Lower lobe of right lung (tissue), 2 donors: ENCODE data around the gene RRM1. TPM values are rescaled to one million over a fixed set of nuclear protein-coding genes. Genes with fewer than 3 reads are reported as not detected.

Experiments
- ATAC-seq, 2 donors: fragments of 200-7000 bp; cut with Tn5 transposase; one replicate each; pipeline ENCODE4 v1.9.1; 2020 to 2022; ENCODE audit warnings: mild to moderate bottlenecking in 2 of 2, moderate library complexity in 2 of 2
- DNase-seq: peaks from one replicate; pipeline ENCODE4 v3.0.0-alpha.2; 2020
- H3K27ac ChIP-seq: fragments of 200-600 bp; one replicate; pipeline ENCODE4 v1.8.0; 2022
- H3K27me3 ChIP-seq: fragments of 200-600 bp; one replicate; pipeline ENCODE4 v1.8.0; 2022; ENCODE audit warnings: low read depth
- H3K36me3 ChIP-seq: fragments of 200-600 bp; one replicate; pipeline ENCODE4 v1.8.0; 2022; ENCODE audit warnings: mild to moderate bottlenecking
- H3K4me1 ChIP-seq: fragments of 200-600 bp; one replicate; pipeline ENCODE4 v1.8.0; 2022
- H3K4me3 ChIP-seq: fragments of 200-600 bp; one replicate; pipeline ENCODE4 v1.8.0; 2022; ENCODE audit warnings: mild to moderate bottlenecking
- H3K9me3 ChIP-seq: fragments of 200-600 bp; one replicate; pipeline ENCODE4 v1.8.0; 2022
- CTCF ChIP-seq: fragments of 200-600 bp; IDR thresholded peaks from one replicate; pipeline ENCODE4 v1.8.0; 2022; ENCODE audit warnings: antibody characterized with exemption, mild to moderate bottlenecking
- intact Hi-C: fragments of 100-400 bp; cut with DNase I; formaldehyde crosslinking; loops from one replicate; pipeline ENCODE4 v1.11.0; 2022
- total RNA-seq: library from RNA; stranded (reverse); fragmentation: NEBNext Ultra II Directional; extraction: Animal tissue kit (Norgen Biotek cat#: 25700); gene quantifications from one replicate; pipeline ENCODE4 v1.2.1, GENCODE V29; 2021
- donor health status: DM: no; HTN: yes; CAD: no; lungs with severe emphysema.

RRM1 gene
- total RNA-seq, 1 donor from 2014 or later, result 23.7 TPM

GRCh38 chr11:4102711-4103110, 8.1 kb downstream of the RRM1 start:
- DNase-seq, result no peak
- no peak for TF ChIP-seq CTCF
- no peak overlapping the region for H3K27ac ChIP-seq
- H3K27me3 ChIP-seq, result no peaks in the 10 kb centered on the region
- ATAC-seq, result no peak
- intact Hi-C loops, result no loop called here
- peaks cover 56% of the 10 kb centered on the region for H3K36me3 ChIP-seq
- H3K4me3 ChIP-seq, result no peak overlapping the region
- H3K4me1 ChIP-seq, result no peaks in the 10 kb centered on the region
- H3K9me3 ChIP-seq, result no peaks in the 10 kb centered on the region

GRCh38 chr11:4103269-4103668, 8.7 kb downstream of the RRM1 start:
- no peak for ATAC-seq
- H3K36me3 ChIP-seq, result peaks cover 61% of the 10 kb centered on the region

GRCh38 chr11:4105916-4106315, 11.3 kb downstream of the RRM1 start:
- H3K36me3 ChIP-seq, result peaks cover 88% of the 10 kb centered on the region
- DNase-seq, result no peak
- no peaks in the 10 kb centered on the region for H3K4me1 ChIP-seq
- intact Hi-C loops, result no loop called here
- H3K27me3 ChIP-seq, result no peaks in the 10 kb centered on the region
- H3K4me3 ChIP-seq, result no peak overlapping the region
- H3K27ac ChIP-seq, result no peak overlapping the region
- no peaks in the 10 kb centered on the region for H3K9me3 ChIP-seq
- ATAC-seq, result no peak
- TF ChIP-seq CTCF, result no peak

More at GRCh38 chr11:4103269-4103668, 8.7 kb downstream of the RRM1 start:
- intact Hi-C loops, result no loop called here
- no peaks in the 10 kb centered on the region for H3K4me1 ChIP-seq
- TF ChIP-seq CTCF, result no peak
- H3K27me3 ChIP-seq, result no peaks in the 10 kb centered on the region
- H3K9me3 ChIP-seq, result no peaks in the 10 kb centered on the region
- DNase-seq, result no peak
- H3K4me3 ChIP-seq, result no peak overlapping the region
- no peak overlapping the region for H3K27ac ChIP-seq

- intact Hi-C loops, result no loop called here
- H3K36me3 ChIP-seq, result peaks cover 92% of the 10 kb centered on the region
- H3K27me3 ChIP-seq, result no peaks in the 10 kb centered on the region
- DNase-seq (no peak), ATAC-seq (no peak)
- no peak for TF ChIP-seq CTCF
- H3K27ac ChIP-seq, result no peak overlapping the region
- no peaks in the 10 kb centered on the region for H3K4me1 ChIP-seq
- no peaks in the 10 kb centered on the region for H3K9me3 ChIP-seq
- no peak overlapping the region for H3K4me3 ChIP-seq
These were observed 17.2 kb downstream of the RRM1 start for GRCh38 chr11:4111834-4112233.

- Histone ChIP-seq H3K36me3 (peaks cover 87% of the 10 kb centered on the region), H3K4me3 (no peak overlapping the region), H3K27ac (no peak overlapping the region), H3K4me1 (no peaks in the 10 kb centered on the region), H3K9me3 (no peaks in the 10 kb centered on the region), H3K27me3 (no peaks in the 10 kb centered on the region)
- intact Hi-C loops, result no loop called here
- no peak for DNase-seq
- TF ChIP-seq CTCF, result no peak
- no peak for ATAC-seq
These were observed 20.5 kb downstream of the RRM1 start for GRCh38 chr11:4115128-4115527.

- no peak overlapping the region for H3K27ac ChIP-seq
- H3K36me3 ChIP-seq, result peaks cover 86% of the 10 kb centered on the region
- no peaks in the 10 kb centered on the region for H3K27me3 ChIP-seq
These were observed 23.5 kb downstream of the RRM1 start for GRCh38 chr11:4118107-4118506.

More at GRCh38 chr11:4118107-4118506, 23.5 kb downstream of the RRM1 start:
- H3K9me3 ChIP-seq, result no peaks in the 10 kb centered on the region
- TF ChIP-seq CTCF, result no peak
- ATAC-seq (no peak), DNase-seq (no peak)
- intact Hi-C loops, result no loop called here
- H3K4me3 ChIP-seq, result no peak overlapping the region
- no peaks in the 10 kb centered on the region for H3K4me1 ChIP-seq
